ENCODE measurements around the gene PID1.
"Not testable (repeated sequence)": the region's sequence is repeated elsewhere in the genome, so short reads cannot be mapped to it uniquely, and the experiment has no call there.

Gene PID1

GRCh38 chr2:229201521-229201920 is 69.6 kb downstream of the PID1 start:
- Histone ChIP-seq H3K36me3 (ENCODE audit: control insufficient read depth, insufficient read depth, low read length) (no peaks in the 10 kb centered on the region), H3K4me1 (ENCODE audit: control insufficient read depth, insufficient read depth, low read length) (no peaks in the 10 kb centered on the region), H3K4me3 (ENCODE audit: low read length) (no peak overlapping the region), H3K27ac (ENCODE audit: low read depth, low read length) (no peak overlapping the region), H3K9ac (ENCODE audit: low read length) (no peak overlapping the region), H3K27me3 (ENCODE audit: control insufficient read depth, insufficient read depth, low read length) (no peaks in the 10 kb centered on the region)

DNA sequence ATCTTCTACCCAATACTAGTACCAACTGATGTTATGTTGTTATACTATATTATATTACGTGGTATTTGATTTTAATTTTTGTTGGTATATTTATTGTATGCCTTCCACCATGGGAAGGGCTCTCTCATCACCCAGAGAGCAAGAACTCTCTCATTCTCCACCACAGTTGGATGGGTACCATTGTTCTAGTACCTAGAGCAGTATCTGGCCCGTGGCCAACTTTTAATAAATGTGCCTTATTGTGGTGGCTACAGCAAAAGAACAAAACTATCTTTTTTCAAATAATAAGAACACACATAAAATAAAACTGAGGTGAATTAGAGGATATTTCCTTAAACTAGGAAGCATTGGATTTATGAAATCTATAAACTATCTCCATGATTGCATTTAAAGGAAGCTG is 71.8 kb downstream of the PID1 start:
- Histone ChIP-seq H3K27me3 (ENCODE audit: control insufficient read depth, insufficient read depth, low read length) (no peaks in the 10 kb centered on the region), H3K27ac (ENCODE audit: low read depth, low read length) (no peak overlapping the region), H3K36me3 (ENCODE audit: control insufficient read depth, insufficient read depth, low read length) (no peaks in the 10 kb centered on the region), H3K9ac (ENCODE audit: low read length) (no peak overlapping the region), H3K4me3 (ENCODE audit: low read length) (no peak overlapping the region), H3K4me1 (ENCODE audit: control insufficient read depth, insufficient read depth, low read length) (no peaks in the 10 kb centered on the region)

- Histone ChIP-seq H3K36me3 (ENCODE audit: control insufficient read depth, insufficient read depth, low read length) (no peaks in the 10 kb centered on the region), H3K27ac (ENCODE audit: low read depth, low read length) (no peak overlapping the region), H3K4me3 (ENCODE audit: low read length) (no peak overlapping the region), H3K4me1 (ENCODE audit: control insufficient read depth, insufficient read depth, low read length) (no peaks in the 10 kb centered on the region), H3K9ac (ENCODE audit: low read length) (no peak overlapping the region), H3K27me3 (ENCODE audit: control insufficient read depth, insufficient read depth, low read length) (no peaks in the 10 kb centered on the region)
Measured at GRCh38 chr2:229196448-229196847, 74.6 kb downstream of the PID1 start.

DNA sequence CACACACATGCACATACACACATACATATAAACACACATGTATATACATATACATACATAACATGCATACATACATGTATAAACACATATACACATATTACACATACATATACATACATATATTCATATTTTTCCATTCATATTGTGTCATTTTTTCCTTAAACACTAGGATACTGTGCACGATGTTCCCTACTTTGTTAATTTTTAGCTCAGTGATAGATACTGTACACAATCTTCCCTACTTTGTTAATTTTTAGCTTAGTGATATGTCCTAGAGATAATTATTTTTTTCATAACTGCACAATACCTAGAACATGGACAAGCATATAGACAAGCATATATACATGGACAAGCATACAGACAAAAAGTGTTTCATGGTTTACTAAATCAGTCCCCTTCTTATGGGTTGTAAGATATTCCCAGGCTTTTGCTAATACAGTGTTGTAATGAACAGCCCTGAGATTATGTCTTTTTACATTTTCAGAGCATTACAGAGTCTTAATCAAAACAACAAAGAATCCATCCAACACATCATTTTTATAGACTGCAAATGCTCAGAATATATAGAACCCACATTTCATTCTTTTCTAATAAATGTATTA is 75.6 kb downstream of the PID1 start:
- Histone ChIP-seq H3K27ac (ENCODE audit: low read depth, low read length) (no peak overlapping the region), H3K27me3 (ENCODE audit: control insufficient read depth, insufficient read depth, low read length) (no peaks in the 10 kb centered on the region), H3K36me3 (ENCODE audit: control insufficient read depth, insufficient read depth, low read length) (no peaks in the 10 kb centered on the region), H3K4me3 (ENCODE audit: low read length) (no peak overlapping the region), H3K4me1 (ENCODE audit: control insufficient read depth, insufficient read depth, low read length) (no peaks in the 10 kb centered on the region), H3K9ac (ENCODE audit: low read length) (no peak overlapping the region)

DNA sequence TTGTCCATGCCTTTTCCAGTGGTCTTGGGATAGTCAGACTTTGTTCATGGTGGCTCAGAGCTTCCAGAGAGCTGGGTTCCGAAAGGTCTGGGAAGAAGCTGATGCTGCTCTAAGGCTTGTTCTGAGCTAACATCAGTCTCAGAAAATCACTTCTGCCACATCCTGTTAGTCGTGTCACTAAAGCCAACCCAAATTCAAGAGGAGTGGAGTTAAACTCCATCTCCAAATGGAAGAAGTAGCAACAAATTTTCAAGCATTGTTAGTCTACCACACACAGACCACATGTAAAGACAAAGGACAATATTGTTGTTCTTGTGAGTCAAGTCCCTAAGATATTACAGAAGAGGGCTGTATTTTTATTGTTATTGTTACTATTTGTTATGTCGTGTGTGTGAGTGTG is 77.8 kb downstream of the PID1 start:
- H3K27me3 ChIP-seq (ENCODE audit: control insufficient read depth, insufficient read depth, low read length), result no peaks in the 10 kb centered on the region
- H3K27ac ChIP-seq (ENCODE audit: low read depth, low read length), result no peak overlapping the region
- no peak overlapping the region for H3K9ac ChIP-seq (ENCODE audit: low read length)
- H3K4me3 ChIP-seq (ENCODE audit: low read length), result no peak overlapping the region
- no peaks in the 10 kb centered on the region for H3K36me3 ChIP-seq (ENCODE audit: control insufficient read depth, insufficient read depth, low read length)
- H3K4me1 ChIP-seq (ENCODE audit: control insufficient read depth, insufficient read depth, low read length), result no peaks in the 10 kb centered on the region

DNA sequence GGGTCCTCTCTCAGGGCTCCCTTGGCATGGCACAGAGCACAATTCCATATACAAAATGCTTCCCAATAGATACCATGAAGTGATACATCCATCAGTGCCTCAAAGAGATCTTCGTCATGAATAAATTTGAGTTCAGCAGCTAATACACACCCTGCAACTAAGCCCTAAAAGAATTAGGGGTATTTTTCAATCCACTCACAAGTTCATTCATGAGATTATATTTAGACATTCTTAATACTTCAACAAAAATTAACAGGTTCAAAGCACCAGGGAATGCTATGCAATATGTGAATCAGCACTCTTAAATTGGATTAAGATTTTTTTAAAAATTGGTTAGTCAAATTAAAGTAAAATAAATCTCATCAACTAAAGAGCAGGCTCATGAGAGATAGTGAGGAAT is 79.7 kb downstream of the PID1 start:
- no peak overlapping the region for H3K4me3 ChIP-seq (ENCODE audit: low read length)
- H3K27me3 ChIP-seq (ENCODE audit: control insufficient read depth, insufficient read depth, low read length), result no peaks in the 10 kb centered on the region
- H3K4me1 ChIP-seq (ENCODE audit: control insufficient read depth, insufficient read depth, low read length), result no peaks in the 10 kb centered on the region

GRCh38 chr2:229187123-229187522 is 84.0 kb downstream of the PID1 start:
- not testable (repeated sequence) for H3K36me3 ChIP-seq (ENCODE audit: control insufficient read depth, insufficient read depth, low read length); H3K27me3 ChIP-seq (ENCODE audit: control insufficient read depth, insufficient read depth, low read length); H3K4me1 ChIP-seq (ENCODE audit: control insufficient read depth, insufficient read depth, low read length); H3K27ac ChIP-seq (ENCODE audit: low read depth, low read length); H3K4me3 ChIP-seq (ENCODE audit: low read length); H3K9ac ChIP-seq (ENCODE audit: low read length)

More for the DNA sequence above, 79.7 kb downstream of the PID1 start:
- Histone ChIP-seq H3K27ac (ENCODE audit: low read depth, low read length) (no peak overlapping the region), H3K9ac (ENCODE audit: low read length) (no peak overlapping the region), H3K36me3 (ENCODE audit: control insufficient read depth, insufficient read depth, low read length) (no peaks in the 10 kb centered on the region)

GRCh38 chr2:229181641-229182040 is 89.4 kb downstream of the PID1 start:
- Histone ChIP-seq H3K27ac (ENCODE audit: low read depth, low read length) (no peak overlapping the region), H3K4me3 (ENCODE audit: low read length) (no peak overlapping the region), H3K4me1 (ENCODE audit: control insufficient read depth, insufficient read depth, low read length) (no peaks in the 10 kb centered on the region), H3K9ac (ENCODE audit: low read length) (no peak overlapping the region), H3K36me3 (ENCODE audit: control insufficient read depth, insufficient read depth, low read length) (no peaks in the 10 kb centered on the region), H3K27me3 (ENCODE audit: control insufficient read depth, insufficient read depth, low read length) (no peaks in the 10 kb centered on the region)

GRCh38 chr2:229180658-229181057 is 90.4 kb downstream of the PID1 start:
- Histone ChIP-seq H3K4me3 (ENCODE audit: low read length) (no peak overlapping the region), H3K27ac (ENCODE audit: low read depth, low read length) (no peak overlapping the region), H3K36me3 (ENCODE audit: control insufficient read depth, insufficient read depth, low read length) (no peaks in the 10 kb centered on the region), H3K4me1 (ENCODE audit: control insufficient read depth, insufficient read depth, low read length) (no peaks in the 10 kb centered on the region), H3K9ac (ENCODE audit: low read length) (no peak overlapping the region), H3K27me3 (ENCODE audit: control insufficient read depth, insufficient read depth, low read length) (no peaks in the 10 kb centered on the region)

GRCh38 chr2:229179628-229180027 is 91.5 kb downstream of the PID1 start:
- Histone ChIP-seq H3K9ac (ENCODE audit: low read length) (no peak overlapping the region), H3K4me1 (ENCODE audit: control insufficient read depth, insufficient read depth, low read length) (no peaks in the 10 kb centered on the region), H3K27ac (ENCODE audit: low read depth, low read length) (no peak overlapping the region), H3K27me3 (ENCODE audit: control insufficient read depth, insufficient read depth, low read length) (no peaks in the 10 kb centered on the region), H3K4me3 (ENCODE audit: low read length) (no peak overlapping the region), H3K36me3 (ENCODE audit: control insufficient read depth, insufficient read depth, low read length) (no peaks in the 10 kb centered on the region)

- Histone ChIP-seq H3K9ac (ENCODE audit: low read length) (no peak overlapping the region), H3K27ac (ENCODE audit: low read depth, low read length) (no peak overlapping the region), H3K4me1 (ENCODE audit: control insufficient read depth, insufficient read depth, low read length) (no peaks in the 10 kb centered on the region), H3K4me3 (ENCODE audit: low read length) (no peak overlapping the region), H3K36me3 (ENCODE audit: control insufficient read depth, insufficient read depth, low read length) (no peaks in the 10 kb centered on the region), H3K27me3 (ENCODE audit: control insufficient read depth, insufficient read depth, low read length) (no peaks in the 10 kb centered on the region)
Measured at GRCh38 chr2:229178706-229179105, 92.4 kb downstream of the PID1 start.

DNA sequence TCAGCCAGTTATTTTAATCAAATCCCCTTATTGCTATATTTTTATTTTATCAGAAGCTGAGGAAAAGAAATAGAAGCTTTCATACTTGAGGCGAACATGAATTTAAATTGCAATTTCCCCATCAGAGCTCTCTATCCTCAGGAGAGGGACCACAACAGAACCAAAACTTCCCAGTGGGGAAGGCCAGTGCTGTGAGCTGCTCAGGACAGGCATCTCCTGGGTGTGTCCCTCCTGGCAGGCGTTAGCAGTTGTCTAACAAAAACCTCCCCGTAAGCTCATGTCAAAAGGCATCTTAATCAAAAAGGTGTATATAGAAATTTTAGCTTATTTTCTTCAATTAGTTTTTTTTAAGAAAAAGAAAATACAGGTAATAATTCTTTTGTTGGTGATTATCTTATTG is 93.0 kb downstream of the PID1 start:
- Histone ChIP-seq H3K4me3 (ENCODE audit: low read length) (no peak overlapping the region), H3K27me3 (ENCODE audit: control insufficient read depth, insufficient read depth, low read length) (no peaks in the 10 kb centered on the region), H3K36me3 (ENCODE audit: control insufficient read depth, insufficient read depth, low read length) (no peaks in the 10 kb centered on the region), H3K27ac (ENCODE audit: low read depth, low read length) (no peak overlapping the region), H3K9ac (ENCODE audit: low read length) (no peak overlapping the region), H3K4me1 (ENCODE audit: control insufficient read depth, insufficient read depth, low read length) (no peaks in the 10 kb centered on the region)

- Histone ChIP-seq H3K9ac (ENCODE audit: low read length) (no peak overlapping the region), H3K36me3 (ENCODE audit: control insufficient read depth, insufficient read depth, low read length) (no peaks in the 10 kb centered on the region), H3K4me3 (ENCODE audit: low read length) (no peak overlapping the region), H3K27me3 (ENCODE audit: control insufficient read depth, insufficient read depth, low read length) (no peaks in the 10 kb centered on the region), H3K27ac (ENCODE audit: low read depth, low read length) (no peak overlapping the region), H3K4me1 (ENCODE audit: control insufficient read depth, insufficient read depth, low read length) (no peaks in the 10 kb centered on the region)
Measured at GRCh38 chr2:229176136-229176535, 95.0 kb downstream of the PID1 start.
